Stimulated activated CD4-positive, alpha-beta T cell treated with anti-CD3 and anti-CD28 coated beads, Interleukin-4, amount 100 ng/mL, for 4 hours (primary cell): ENCODE results near the gene ST13.
A peak's percentile ranks its signal among the peaks of the same experiment; 100 is the strongest.
"Not testable (repeated sequence)": the region's sequence is repeated elsewhere in the genome, so short reads cannot be mapped to it uniquely, and the experiment has no call there.

Experiments
- DNase-seq, 2 experiments: peaks; one replicate each; pipeline ENCODE4 v3.0.0-alpha.2; 2020

Gene ST13

DNA sequence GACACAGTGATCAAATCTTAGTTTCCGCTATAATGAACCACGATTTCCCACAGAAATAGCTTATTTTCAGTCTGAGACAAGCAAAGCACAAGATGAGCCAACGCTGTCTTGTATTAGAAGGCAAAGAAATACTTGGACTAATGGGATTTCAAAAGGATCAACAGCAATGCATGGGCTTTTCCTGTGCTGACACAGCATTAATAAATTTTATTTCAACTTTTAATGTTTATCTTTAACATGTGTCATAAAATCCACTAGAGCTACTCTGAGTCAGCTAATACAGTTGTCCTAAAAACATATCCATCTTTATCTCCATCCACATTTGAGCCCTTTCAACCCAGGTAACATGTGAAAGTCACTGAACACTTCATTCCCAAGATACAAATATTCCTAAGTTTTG lies 21.8 kb downstream of the ST13 start:
- no peak for DNase-seq

GRCh38 chr22:40829131-40829530 lies 27.3 kb downstream of the ST13 start:
- DNase-seq, result no peak

GRCh38 chr22:40826984-40827741 lies 29.3 kb downstream of the ST13 start:
- DNase-seq, result no peak

GRCh38 chr22:40826292-40826691 lies 30.1 kb downstream of the ST13 start:
- not testable (repeated sequence) for DNase-seq

DNA sequence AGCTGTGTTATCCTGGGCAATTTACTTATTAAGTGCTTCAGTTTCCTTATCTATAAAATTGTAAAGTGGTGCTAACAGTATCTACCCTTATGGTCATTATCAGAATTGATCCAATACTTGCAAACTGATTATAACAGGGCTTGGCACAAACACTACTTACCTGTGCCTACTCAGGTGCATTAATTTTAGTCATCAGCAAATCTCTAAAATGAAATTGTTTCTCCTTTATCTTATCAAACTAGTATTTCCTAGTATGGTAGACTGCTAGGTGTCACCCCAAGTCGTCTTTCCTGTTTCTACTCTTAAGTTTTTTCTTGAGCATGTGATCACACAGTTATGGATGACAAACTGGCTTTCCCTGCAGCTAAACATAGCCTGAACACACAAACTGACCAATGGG lies 33.0 kb downstream of the ST13 start:
- no peak for DNase-seq

DNA sequence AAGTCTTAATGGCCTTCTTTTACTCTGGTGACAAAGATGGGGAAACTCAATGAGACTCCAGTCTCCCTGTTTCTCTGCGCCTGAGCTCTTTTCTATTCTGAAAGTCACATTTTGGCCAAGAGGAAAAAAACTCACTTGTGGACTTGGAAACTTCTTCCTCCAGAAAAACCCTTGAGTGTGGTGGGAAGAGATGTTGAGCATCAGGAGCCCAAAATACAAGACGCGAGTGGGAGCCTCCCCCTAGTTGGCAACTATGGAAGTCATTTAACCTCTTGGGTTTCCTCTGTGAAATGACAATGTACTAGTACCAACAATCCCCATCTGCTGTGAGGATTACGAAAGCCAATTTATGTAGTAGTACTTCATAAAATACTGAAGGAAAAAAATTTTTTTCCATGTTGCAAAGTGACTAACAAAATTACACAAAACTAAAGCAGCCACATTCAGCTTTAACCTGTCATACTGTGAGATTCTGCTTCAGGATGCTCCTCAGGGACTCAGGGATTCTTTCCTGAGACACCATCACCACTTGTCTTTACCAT lies 36.8 kb downstream of the ST13 start:
- DNase-seq, result no peak

DNA sequence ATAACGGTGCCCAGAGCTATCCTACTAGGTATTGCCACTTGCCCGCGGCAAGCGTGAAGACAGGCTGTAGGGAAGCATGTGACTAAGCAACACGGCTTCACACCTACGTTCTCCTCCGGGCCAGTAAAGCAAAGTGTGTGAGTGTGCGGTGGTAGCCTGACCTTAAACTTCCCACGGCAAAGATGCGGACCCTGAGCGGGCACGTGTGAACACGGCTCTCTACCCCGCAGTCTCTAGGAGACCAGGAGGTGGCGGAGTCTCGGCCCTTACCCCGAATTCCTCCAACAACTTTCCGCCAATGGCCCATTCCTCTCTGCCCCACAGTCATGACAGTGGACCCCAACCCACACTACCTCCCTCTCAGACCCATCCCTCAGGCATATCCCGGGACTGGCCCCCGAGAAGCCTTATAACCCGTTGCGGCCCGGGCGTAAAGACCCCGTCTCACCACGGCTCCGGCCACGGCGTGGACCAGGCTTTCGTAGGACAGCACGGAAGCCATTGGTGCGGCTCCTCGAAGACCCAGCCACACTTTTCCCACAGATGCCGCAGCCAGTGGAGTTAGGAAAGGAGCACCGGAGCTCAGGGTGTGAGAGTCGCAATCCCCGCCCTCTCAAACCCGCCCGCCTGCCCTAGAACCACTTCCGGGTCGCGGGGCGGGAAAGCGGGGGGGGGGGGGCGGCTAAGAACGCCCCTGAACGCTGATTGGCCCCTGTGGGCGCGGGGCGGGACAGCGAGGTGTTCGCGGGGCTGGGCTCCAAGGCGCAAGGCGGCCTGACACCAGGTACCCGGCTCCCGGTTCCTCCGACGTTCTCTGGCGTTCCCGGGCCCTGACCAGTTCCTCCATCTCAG lies 37.5 kb downstream of the ST13 start, which contains the start of gene SLC25A17:
Gene SLC25A17, minus strand, starts transcription at position 600 of the 852 bp plus-strand sequence. Its CDS starts 98 bp downstream, at position 502.
- DNase-seq, result peak; percentile 84 to 85

DNA sequence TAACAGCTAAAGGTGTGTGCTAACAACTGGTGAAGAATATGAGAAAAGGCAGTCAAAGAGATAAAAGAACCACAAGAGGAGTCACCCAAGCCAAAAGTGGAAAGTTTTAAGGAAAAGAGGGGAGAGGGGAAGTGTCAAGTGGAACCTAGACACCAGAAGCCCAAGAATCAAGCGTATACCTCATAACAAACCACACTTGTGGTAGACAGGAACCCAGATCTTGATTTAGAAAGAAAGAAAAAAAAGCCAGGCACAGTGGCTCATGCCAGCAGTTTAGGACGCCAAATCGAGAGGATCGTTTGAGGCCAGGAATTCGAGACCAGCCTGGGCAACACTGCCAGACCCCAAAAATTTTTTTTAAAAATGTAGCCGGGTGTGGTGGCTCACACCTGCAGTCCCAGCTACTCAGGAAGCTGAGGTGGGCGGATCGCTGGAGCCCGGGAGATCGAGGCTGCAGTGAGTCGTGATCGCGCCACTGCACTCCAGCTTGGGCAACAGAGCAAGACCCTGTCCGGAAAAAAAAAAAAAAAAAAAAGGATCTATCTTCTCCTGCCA lies 38.2 kb downstream of the ST13 start:
- DNase-seq, result no peak

DNA sequence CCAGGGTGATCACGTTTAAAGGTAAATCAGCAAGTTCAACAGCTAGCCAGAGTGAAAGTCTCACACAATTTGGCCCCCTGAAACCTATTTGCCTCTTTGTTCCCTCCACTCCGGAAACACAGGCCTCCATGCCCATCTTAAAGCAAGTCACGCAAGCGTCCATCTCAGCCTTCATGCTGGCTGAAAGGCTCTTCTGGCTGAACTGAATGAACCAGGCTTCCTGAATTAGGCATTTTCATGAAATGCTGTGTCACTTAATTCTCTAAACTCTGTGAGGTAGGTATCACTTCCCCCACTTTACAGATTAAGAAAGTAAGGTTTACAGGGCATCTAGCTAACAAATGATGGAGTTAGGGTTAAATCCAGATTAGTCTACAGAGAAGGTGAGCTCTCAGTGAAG lies 38.7 kb downstream of the ST13 start:
- no peak for DNase-seq

DNA sequence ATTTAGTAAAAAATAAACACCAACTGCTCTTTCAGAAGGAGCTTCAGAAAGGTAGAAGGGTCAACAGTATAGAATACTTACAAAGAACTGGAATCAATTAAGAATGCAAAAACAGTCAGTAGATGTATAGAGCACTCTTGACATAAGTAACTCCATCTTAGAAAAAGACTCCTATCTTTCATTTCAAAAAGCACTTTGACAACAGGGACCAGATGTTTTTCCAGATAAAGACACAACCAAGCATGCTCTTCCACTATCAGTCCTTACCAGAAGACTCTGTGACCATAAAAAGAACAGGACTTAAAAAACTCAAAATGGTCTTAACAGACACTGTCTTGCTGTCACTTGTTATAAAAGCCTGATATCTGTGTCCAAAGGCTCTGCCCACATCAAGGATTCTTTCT lies 42.5 kb downstream of the ST13 start:
- DNase-seq, result no peak

- DNase-seq, result no peak
Observed at GRCh38 chr22:40808018-40808841, 48.2 kb downstream of the ST13 start.

- DNase-seq, result no peak
Observed at GRCh38 chr22:40806711-40807110, 49.7 kb downstream of the ST13 start.

GRCh38 chr22:40805699-40806203 lies 50.7 kb downstream of the ST13 start:
- DNase-seq, result no peak

- no peak for DNase-seq
Observed at GRCh38 chr22:40805239-40805638, 51.2 kb downstream of the ST13 start.

- DNase-seq, result no peak
Observed at GRCh38 chr22:40803321-40803720, 53.1 kb downstream of the ST13 start.

- DNase-seq, result no peak
Observed at GRCh38 chr22:40799008-40799407, 57.4 kb downstream of the ST13 start.

DNA sequence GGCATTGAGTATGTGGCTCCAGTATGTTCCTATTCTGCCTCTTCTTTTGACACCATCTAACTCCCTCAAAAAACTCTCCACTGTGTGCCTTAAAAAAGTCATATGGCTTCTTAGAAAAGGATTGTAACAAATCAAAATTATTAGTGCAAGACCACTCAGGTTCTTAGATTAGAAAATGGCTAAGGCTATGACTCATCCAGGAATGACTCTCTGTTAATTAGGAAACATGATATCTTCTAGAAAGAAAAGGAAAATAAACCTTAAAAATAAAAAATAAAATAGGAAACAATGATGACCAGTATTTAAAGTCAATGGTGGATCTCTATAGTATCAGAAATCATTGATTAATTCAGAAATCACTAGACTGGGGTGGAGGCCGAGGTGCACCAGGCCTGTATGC lies 59.0 kb downstream of the ST13 start:
- DNase-seq, result no peak

DNA sequence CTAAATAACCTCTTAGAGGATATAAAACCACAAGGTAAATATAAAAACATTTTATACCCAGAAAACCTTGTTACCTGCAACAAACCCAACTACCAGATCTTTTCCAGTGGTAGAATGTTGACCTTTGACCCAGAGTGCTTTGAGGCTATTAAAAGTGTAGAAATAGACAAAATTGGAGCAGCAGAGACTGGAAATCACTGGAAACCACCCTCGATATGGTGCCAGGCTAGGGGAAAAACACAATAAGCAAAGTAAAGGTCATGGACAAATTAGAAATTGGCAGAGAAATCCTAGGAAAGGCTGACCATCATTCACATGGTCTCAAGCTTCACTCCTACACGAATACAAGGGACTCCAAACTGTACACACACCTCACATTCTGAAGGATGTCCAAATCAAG lies 64.0 kb downstream of the ST13 start:
- DNase-seq, result no peak

DNA sequence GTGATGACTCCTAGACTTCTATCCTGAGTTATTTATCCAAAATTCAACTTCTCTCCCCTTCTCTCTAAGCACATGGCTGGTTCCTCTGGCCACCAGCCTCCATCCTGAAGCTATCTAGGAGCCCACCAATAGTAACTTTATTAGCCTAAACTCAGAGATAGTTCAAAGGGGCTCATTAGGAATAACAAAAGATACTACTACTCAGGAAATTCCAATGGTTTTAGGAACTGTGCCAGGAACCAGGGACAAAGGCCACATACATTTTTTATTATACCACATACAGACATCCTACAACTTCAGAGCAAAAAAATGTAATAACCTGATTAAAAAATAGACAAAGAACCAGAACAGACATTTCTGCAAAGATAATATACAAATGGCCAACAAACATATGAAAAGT lies 65.2 kb downstream of the ST13 start:
- no peak for DNase-seq

DNA sequence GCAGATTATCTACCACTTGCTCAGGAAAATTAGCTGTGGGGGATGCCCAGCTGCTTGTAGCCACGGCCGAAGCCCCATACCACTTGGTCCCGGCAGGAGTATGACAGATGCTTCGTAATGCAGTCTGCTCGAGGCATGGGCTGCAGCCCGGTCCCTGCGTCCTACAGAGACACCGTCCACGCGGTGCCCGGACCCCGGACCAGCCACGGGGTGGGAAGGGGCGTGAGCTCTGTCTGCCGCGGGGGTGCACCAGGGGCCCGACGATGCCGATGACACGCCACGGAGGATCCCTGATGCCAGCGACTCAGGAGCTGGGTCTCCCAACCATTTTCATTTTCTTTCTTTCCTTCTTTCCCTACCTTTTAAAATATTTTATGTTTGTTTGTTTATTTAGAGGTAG lies 67.3 kb downstream of the ST13 start:
- no peak for DNase-seq

GRCh38 chr22:40782521-40782920 lies 73.9 kb downstream of the ST13 start:
- DNase-seq, result no peak

DNA sequence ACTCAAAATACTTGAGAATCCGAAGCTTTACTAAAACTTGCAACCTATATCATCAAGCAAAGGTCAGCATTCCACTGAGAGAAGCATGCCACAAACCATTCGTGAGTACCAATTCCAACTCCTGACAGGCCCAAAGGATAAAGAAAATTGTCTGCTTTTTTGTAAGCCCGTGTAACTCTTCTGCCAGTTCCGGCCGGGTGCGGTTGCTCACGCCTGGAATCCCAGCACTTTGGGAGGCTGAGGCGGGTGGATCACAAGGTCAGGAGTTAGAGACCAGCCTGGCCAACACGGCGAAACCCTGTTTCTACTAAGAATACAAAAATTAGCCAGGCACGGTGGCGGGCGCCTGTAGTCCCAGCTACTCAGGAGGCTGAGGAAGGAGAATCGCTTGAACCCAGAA lies 74.7 kb downstream of the ST13 start:
- not testable (repeated sequence) for DNase-seq
